GM18868 (cell line): ENCODE results near the gene FOS.
"Not testable (repeated sequence)": the region's sequence is repeated elsewhere in the genome, so short reads cannot be mapped to it uniquely, and the experiment has no call there.

Experiments
- ATAC-seq: cut with Tn5 transposase; IDR thresholded peaks from one replicate; pipeline ENCODE4 v1.9.1; 2021; ENCODE audit warnings: mild to moderate bottlenecking, moderate library complexity; ENCODE audit not compliant: unreplicated experiment

The FOS gene

GRCh38 chr14:75275598-75275997 is 3.0 kb upstream of the FOS start:
- ATAC-seq = no peak

DNA sequence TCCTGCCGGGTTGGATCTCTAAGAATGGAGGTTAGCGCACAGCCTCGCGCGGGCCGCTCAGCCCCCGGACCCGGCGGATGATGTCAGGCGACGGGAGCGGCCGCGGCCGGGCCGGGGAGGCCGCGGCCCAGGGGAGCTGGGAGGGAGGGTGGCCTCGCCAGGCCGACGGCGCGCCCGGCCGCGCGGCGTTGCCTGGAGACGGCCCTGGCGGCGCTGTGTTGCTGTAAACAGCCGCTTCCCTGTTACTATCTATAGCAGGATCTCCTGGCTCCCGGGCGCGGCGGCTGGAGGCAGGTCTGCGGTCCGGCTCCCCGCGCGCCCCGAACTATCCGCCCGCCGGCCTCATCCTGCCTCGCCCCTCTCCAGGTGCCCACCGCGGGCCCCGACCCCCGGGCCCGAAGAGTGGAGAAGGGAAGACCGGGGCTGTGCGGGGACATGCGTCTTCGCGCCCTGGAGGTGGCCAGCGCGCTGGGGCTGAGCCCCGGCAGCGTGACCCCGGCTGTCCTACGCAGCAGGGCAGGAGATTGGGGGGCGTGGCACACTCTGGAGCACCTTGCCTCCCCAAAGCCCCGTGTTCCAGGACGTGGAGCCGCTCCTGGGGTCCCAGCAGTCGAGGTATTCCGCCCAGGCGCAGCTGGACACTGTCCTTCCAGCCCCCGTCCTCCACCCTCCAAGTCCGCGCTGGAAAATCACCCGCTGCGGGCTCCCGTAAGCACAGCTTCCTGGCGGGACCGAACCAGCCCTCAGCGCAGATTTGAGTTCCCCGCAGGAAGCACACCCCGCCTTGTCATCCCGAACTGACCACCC is 1.4 kb upstream of the FOS start:
- no peak for ATAC-seq

DNA sequence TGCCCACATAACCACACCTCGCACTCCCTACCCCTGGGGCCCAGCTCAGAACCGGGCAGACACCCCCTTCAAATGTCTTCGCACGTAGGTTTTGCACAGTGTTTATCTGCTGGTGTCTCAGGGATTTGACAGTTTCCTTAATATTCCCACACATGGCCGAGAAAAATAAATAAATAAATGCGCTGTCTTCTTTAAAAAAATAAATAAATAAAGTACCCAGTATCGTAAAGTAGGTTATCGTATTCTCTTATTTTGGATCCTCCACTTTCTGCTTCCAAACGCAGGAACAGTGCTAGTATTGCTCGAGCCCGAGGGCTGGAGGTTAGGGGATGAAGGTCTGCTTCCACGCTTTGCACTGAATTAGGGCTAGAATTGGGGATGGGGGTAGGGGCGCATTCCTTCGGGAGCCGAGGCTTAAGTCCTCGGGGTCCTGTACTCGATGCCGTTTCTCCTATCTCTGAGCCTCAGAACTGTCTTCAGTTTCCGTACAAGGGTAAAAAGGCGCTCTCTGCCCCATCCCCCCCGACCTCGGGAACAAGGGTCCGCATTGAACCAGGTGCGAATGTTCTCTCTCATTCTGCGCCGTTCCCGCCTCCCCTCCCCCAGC is 710 bp upstream of the FOS start:
- ATAC-seq = no peak

DNA sequence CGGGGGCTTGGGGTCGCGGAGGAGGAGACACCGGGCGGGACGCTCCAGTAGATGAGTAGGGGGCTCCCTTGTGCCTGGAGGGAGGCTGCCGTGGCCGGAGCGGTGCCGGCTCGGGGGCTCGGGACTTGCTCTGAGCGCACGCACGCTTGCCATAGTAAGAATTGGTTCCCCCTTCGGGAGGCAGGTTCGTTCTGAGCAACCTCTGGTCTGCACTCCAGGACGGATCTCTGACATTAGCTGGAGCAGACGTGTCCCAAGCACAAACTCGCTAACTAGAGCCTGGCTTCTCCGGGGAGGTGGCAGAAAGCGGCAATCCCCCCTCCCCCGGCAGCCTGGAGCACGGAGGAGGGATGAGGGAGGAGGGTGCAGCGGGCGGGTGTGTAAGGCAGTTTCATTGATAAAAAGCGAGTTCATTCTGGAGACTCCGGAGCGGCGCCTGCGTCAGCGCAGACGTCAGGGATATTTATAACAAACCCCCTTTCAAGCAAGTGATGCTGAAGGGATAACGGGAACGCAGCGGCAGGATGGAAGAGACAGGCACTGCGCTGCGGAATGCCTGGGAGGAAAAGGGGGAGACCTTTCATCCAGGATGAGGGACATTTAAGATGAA is 630 bp downstream of the FOS start:
- no peak for ATAC-seq

DNA sequence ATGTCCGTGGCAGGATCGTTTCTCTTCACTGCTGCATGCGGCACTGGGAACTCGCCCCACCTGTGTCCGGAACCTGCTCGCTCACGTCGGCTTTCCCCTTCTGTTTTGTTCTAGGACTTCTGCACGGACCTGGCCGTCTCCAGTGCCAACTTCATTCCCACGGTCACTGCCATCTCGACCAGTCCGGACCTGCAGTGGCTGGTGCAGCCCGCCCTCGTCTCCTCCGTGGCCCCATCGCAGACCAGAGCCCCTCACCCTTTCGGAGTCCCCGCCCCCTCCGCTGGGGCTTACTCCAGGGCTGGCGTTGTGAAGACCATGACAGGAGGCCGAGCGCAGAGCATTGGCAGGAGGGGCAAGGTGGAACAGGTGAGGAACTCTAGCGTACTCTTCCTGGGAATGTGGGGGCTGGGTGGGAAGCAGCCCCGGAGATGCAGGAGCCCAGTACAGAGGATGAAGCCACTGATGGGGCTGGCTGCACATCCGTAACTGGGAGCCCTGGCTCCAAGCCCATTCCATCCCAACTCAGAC is 1.2 kb downstream of the FOS start:
- ATAC-seq = no peak

DNA sequence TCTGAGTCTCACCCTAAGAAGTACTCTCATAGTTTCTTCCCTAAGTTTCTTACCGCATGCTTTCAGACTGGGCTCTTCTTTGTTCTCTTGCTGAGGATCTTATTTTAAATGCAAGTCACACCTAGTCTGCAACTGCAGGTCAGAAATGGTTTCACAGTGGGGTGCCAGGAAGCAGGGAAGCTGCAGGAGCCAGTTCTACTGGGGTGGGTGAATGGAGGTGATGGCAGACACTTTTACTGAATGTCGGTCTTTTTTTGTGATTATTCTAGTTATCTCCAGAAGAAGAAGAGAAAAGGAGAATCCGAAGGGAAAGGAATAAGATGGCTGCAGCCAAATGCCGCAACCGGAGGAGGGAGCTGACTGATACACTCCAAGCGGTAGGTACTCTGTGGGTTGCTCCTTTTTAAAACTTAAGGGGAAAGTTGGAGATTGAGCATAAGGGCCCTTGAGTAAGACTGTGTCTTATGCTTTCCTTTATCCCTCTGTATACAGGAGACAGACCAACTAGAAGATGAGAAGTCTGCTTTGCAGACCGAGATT is 1.7 kb downstream of the FOS start:
- no peak for ATAC-seq

DNA sequence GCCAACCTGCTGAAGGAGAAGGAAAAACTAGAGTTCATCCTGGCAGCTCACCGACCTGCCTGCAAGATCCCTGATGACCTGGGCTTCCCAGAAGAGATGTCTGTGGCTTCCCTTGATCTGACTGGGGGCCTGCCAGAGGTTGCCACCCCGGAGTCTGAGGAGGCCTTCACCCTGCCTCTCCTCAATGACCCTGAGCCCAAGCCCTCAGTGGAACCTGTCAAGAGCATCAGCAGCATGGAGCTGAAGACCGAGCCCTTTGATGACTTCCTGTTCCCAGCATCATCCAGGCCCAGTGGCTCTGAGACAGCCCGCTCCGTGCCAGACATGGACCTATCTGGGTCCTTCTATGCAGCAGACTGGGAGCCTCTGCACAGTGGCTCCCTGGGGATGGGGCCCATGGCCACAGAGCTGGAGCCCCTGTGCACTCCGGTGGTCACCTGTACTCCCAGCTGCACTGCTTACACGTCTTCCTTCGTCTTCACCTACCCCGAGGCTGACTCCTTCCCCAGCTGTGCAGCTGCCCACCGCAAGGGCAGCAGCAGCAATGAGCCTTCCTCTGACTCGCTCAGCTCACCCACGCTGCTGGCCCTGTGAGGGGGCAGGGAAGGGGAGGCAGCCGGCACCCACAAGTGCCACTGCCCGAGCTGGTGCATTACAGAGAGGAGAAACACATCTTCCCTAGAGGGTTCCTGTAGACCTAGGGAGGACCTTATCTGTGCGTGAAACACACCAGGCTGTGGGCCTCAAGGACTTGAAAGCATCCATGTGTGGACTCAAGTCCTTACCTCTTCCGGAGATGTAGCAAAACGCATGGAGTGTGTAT is 2.4 kb downstream of the FOS start:
- no peak for ATAC-seq

GRCh38 chr14:75281654-75282019 is 3.0 kb downstream of the FOS start:
- no peak for ATAC-seq

DNA sequence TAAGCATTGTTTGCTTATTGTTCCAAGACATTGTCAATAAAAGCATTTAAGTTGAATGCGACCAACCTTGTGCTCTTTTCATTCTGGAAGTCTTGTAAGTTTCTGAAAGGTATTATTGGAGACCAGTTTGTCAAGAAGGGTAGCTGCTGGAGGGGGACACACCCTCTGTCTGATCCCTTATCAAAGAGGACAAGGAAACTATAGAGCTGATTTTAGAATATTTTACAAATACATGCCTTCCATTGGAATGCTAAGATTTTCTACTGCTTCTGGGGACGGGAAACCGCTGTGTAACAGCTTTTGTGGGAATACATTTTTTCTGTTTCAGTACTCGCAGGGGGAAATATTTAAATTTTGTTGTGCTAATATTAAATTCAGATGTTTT is 3.5 kb downstream of the FOS start:
- ATAC-seq = no peak

DNA sequence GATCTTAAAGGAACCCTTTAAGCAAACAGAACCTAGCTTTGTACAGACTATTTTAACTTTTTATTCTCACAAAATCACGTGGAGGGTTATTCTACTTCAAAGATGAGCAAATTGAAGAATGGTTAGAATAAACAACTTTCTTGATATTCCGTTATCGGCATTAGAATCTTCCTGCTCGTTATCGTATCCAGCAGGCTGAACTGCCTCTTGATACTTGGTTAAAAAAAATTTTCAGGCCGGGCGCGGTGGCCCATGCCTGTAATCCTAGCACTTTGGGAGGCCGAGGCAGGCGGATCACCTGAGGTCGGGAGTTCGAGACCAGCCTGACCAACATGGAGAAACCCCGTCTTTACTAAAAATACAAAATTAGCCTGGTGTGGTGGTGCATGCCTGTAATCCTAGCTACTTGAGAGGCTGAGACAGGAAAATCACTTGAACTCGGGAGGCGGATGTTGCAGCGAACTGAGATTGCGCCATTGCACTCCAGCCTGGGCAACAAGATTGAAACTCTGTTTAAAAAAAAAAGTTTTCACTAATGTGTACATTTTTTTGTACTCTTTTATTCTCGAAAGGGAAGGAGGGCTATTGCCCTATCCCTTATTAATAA is 4.0 kb downstream of the FOS start:
- not testable (repeated sequence) for ATAC-seq

GRCh38 chr14:75283162-75283832 is 4.7 kb downstream of the FOS start:
- no peak for ATAC-seq

DNA sequence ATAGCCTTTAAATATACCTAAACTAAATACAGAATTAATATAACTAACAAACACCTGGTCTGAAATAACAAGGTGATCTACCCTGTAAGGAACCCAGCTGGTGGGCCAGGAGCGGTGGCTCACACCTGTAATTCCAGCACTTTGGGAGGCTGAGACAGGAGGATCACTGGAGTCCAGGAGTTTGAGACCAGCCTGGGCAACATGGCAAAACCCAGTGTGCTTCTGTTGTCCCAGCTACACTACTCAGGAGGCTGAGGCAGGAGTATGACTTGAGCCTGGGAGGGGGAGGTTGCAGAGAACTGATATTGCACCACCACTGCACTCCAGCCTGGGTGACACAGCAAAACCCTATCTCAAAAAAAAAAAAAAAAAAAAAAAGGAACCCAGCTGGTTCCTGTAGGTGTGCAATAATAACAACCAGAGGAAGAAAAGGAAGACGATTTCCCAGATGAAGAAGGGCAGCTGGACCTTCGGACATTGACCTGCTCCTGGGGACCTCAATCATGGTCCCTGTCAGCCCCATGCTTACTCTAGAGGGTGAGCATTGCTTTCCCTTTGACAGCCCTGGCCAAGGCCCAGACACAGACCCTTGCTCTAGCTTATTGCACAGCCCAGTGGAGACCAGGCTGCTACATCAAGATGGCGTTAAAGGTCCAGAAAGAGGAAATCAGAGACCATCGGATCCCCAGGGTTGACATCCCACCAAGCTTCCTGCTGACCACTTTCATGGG is 5.4 kb downstream of the FOS start:
- ATAC-seq = no peak

- no peak for ATAC-seq
Observed at GRCh38 chr14:75285331-75285730, 6.7 kb downstream of the FOS start.

DNA sequence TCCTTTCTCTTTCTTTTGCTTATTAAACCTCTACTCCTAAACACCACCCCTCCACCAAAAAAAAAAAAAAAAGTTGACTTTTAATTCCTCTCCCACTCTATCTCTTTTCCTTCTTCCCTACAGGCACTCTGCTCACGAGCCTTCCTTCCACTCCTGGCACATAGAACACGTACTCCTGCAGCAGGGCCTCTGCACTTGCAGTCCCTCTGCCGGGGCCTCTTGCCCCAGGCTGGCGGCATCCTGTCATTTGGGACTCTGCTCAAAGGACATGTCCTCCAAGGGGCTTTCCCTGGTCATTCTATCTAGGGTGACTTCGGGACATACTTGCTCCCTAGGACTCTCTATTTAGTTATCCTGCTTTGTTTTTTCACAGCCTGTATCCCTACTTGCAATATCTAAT is 7.7 kb downstream of the FOS start:
- no peak for ATAC-seq

- ATAC-seq = no peak
Observed at GRCh38 chr14:75289840-75290388, 11.3 kb downstream of the FOS start.

DNA sequence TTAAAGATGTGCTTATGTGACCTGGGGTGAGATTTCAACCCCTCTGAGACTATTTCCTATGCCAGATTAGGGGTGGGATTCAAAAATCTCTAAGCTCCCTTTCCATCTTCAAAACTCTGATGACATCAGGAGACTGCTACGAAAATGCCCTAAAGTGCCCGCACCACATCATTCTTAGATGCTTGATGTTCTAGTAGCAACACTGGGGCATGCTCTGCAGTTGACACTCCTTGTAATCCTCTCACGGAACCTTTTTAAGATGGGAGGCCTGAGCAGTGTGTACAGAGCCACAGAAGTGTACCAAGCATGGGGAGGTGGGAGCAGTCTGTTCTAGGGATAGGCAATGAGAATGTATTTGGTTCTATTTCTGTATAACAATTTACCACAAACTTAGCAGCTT is 12.2 kb downstream of the FOS start:
- ATAC-seq = no peak

- no peak for ATAC-seq
Observed at GRCh38 chr14:75291331-75291730, 12.7 kb downstream of the FOS start.

DNA sequence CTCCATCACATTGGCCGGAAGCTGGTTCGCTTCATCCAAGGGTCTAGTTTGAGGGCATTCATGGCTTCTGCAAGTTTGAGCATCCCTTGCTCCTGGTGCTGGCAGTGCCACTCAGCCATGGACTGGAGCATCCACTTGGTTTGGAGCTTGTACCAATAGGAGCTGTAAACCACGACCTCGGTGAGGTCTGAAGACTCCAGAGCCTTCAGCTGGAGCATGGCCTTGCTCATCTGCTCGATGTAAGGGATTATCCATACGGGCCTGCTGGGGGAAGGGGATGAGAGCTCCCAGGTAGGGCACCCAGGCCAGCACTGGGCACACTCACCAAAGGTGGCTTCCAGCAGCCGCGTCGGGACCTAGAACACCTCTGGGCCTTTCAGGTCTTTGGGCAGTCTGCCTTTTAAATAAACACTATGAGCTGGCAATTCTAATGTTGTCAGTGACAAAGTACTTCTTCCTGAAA is 13.5 kb downstream of the FOS start:
- ATAC-seq = no peak

DNA sequence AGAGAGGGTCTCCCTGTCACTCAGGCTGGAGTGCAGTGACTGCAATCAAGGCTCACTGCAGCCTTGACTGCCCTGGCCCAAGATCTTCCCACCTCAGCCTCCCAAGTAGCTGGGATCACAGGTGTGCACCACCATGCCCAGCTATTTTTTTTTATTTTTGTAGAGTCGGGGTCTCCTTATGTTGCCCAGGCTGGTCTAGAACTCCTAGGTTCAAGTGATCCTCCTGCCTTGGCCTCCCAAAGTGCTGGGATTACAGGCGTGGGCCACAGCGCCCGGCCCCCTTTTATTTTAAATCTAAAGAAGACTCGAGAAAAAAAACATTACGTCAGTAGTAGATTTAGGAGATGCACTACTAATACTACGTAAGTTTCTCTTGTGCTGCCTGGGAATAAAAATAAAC is 14.3 kb downstream of the FOS start:
- ATAC-seq = no peak
